Fibroblast of mammary gland (primary cell): ENCODE results near the gene GPC4.

ENCODE experiments used
- DNase-seq: peaks from one replicate; pipeline ENCODE4 v3.0.0-alpha.2; 2010; ENCODE audit warnings: low read depth
- H3K4me3 ChIP-seq: 2 replicates; pipeline ENCODE4 v1.5.1; 2011; ENCODE audit warnings: low read depth, mild to moderate bottlenecking, low read length, moderate library complexity; ENCODE audit not compliant: control insufficient read depth
- CTCF ChIP-seq: conservative IDR thresholded peaks from 2 replicates; pipeline ENCODE4 v1.5.1; 2011; ENCODE audit warnings: low read depth, low read length, inconsistent platforms; ENCODE audit not compliant: control insufficient read depth, insufficient read depth

Gene GPC4

GRCh38 chrX:133384454-133384853, 30.8 kb downstream of the GPC4 start:
- no peak for DNase-seq
- no peak overlapping the region for H3K4me3 ChIP-seq
- TF ChIP-seq CTCF = no peak

GRCh38 chrX:133380711-133381619, 34.3 kb downstream of the GPC4 start:
- TF ChIP-seq CTCF = no peak
- no peak for DNase-seq
- no peak overlapping the region for H3K4me3 ChIP-seq

- no peak for TF ChIP-seq CTCF
- DNase-seq = no peak
- H3K4me3 ChIP-seq = no peak overlapping the region
Measured at GRCh38 chrX:133376422-133376821, 38.9 kb downstream of the GPC4 start.

- TF ChIP-seq CTCF = no peak
- H3K4me3 ChIP-seq = no peak overlapping the region
- DNase-seq = no peak
Measured at GRCh38 chrX:133375615-133376340, 39.5 kb downstream of the GPC4 start.

- H3K4me3 ChIP-seq = no peak overlapping the region
- no peak for TF ChIP-seq CTCF
- no peak for DNase-seq
Measured at GRCh38 chrX:133374874-133375387, 40.4 kb downstream of the GPC4 start.

- no peak for TF ChIP-seq CTCF
- H3K4me3 ChIP-seq = no peak overlapping the region
- no peak for DNase-seq
Measured at GRCh38 chrX:133373386-133374079, 41.8 kb downstream of the GPC4 start.
